Measurements from ENCODE around the gene SLC25A24.

The SLC25A24 gene

GRCh38 chr1:108120163-108120562 is 80.0 kb downstream of the SLC25A24 start:
- Histone ChIP-seq H3K27me3 (ENCODE audit: insufficient read depth, low read length) (no peaks in the 10 kb centered on the region), H3K4me1 (ENCODE audit: insufficient read depth, low read length, severe bottlenecking) (peaks cover 6% of the 10 kb centered on the region), H3F3A (ENCODE audit: insufficient read depth, low read length) (no peaks in the 10 kb centered on the region), H3K9me3 (ENCODE audit: low read length) (no peaks in the 10 kb centered on the region), H3K4me3 (ENCODE audit: low read depth, low read length, poor library complexity, severe bottlenecking) (no peak overlapping the region), H3K9ac (ENCODE audit: low read length) (no peak overlapping the region), H3K9me2 (ENCODE audit: low read depth, low read length) (no peaks in the 10 kb centered on the region), H3K27ac (ENCODE audit: low read depth, low read length, poor library complexity, severe bottlenecking) (no peak overlapping the region), H2AFZ (ENCODE audit: low read length) (no peak overlapping the region), H3K36me3 (ENCODE audit: insufficient read depth, low read length) (no peaks in the 10 kb centered on the region), H3K79me2 (ENCODE audit: insufficient read depth, low read length) (no peaks in the 10 kb centered on the region), H4K20me1 (ENCODE audit: insufficient read depth, low read length) (no peaks in the 10 kb centered on the region), H3K4me2 (ENCODE audit: low read length) (no peak overlapping the region)
- TF ChIP-seq CTCF (IDR thresholded peaks at IDR 0.05; ENCODE audit: low read length) (no peak), EZH2 (IDR thresholded peaks at IDR 0.05; ENCODE audit: borderline replicate concordance, low read length) (no peak)

- H3K36me3 ChIP-seq (ENCODE audit: insufficient read depth, low read length) = no peaks in the 10 kb centered on the region
- no peaks in the 10 kb centered on the region for H3F3A ChIP-seq (ENCODE audit: insufficient read depth, low read length)
- no peaks in the 10 kb centered on the region for H3K9me2 ChIP-seq (ENCODE audit: low read depth, low read length)
- no peaks in the 10 kb centered on the region for H3K79me2 ChIP-seq (ENCODE audit: insufficient read depth, low read length)
- no peak overlapping the region for H2AFZ ChIP-seq (ENCODE audit: low read length)
- TF ChIP-seq EZH2 (IDR thresholded peaks at IDR 0.05; ENCODE audit: borderline replicate concordance, low read length) (no peak), CTCF (IDR thresholded peaks at IDR 0.05; ENCODE audit: low read length) (no peak)
- no peaks in the 10 kb centered on the region for H3K4me1 ChIP-seq (ENCODE audit: insufficient read depth, low read length, severe bottlenecking)
- H3K4me2 ChIP-seq (ENCODE audit: low read length) = no peak overlapping the region
- H3K27ac ChIP-seq (ENCODE audit: low read depth, low read length, poor library complexity, severe bottlenecking) = no peak overlapping the region
- no peaks in the 10 kb centered on the region for H3K9me3 ChIP-seq (ENCODE audit: low read length)
- no peaks in the 10 kb centered on the region for H4K20me1 ChIP-seq (ENCODE audit: insufficient read depth, low read length)
- H3K9ac ChIP-seq (ENCODE audit: low read length) = no peak overlapping the region
- no peaks in the 10 kb centered on the region for H3K27me3 ChIP-seq (ENCODE audit: insufficient read depth, low read length)
- no peak overlapping the region for H3K4me3 ChIP-seq (ENCODE audit: low read depth, low read length, poor library complexity, severe bottlenecking)
These were observed 80.6 kb downstream of the SLC25A24 start for GRCh38 chr1:108119500-108119899.

- Histone ChIP-seq H3K4me2 (ENCODE audit: low read length) (no peak overlapping the region), H3K9me3 (ENCODE audit: low read length) (no peaks in the 10 kb centered on the region), H3K79me2 (ENCODE audit: insufficient read depth, low read length) (no peaks in the 10 kb centered on the region), H3K4me1 (ENCODE audit: insufficient read depth, low read length, severe bottlenecking) (peaks cover 6% of the 10 kb centered on the region), H3K9me2 (ENCODE audit: low read depth, low read length) (no peaks in the 10 kb centered on the region), H3F3A (ENCODE audit: insufficient read depth, low read length) (no peaks in the 10 kb centered on the region), H3K9ac (ENCODE audit: low read length) (no peak overlapping the region), H3K27ac (ENCODE audit: low read depth, low read length, poor library complexity, severe bottlenecking) (no peak overlapping the region), H3K4me3 (ENCODE audit: low read depth, low read length, poor library complexity, severe bottlenecking) (no peak overlapping the region), H3K36me3 (ENCODE audit: insufficient read depth, low read length) (no peaks in the 10 kb centered on the region), H2AFZ (ENCODE audit: low read length) (no peak overlapping the region), H3K27me3 (ENCODE audit: insufficient read depth, low read length) (no peaks in the 10 kb centered on the region), H4K20me1 (ENCODE audit: insufficient read depth, low read length) (no peaks in the 10 kb centered on the region)
- TF ChIP-seq EZH2 (IDR thresholded peaks at IDR 0.05; ENCODE audit: borderline replicate concordance, low read length) (no peak), CTCF (IDR thresholded peaks at IDR 0.05; ENCODE audit: low read length) (no peak)
These were observed 81.9 kb downstream of the SLC25A24 start for GRCh38 chr1:108117945-108118902.

Measured in OCI-LY1 (cell line).